ENCODE data around the gene NAA20. TPM values are rescaled to one million over a fixed set of nuclear protein-coding genes. Genes with fewer than 3 reads are reported as not detected.

Gene NAA20
- total RNA-seq, 6 donors from 2014 or later = 17.8 to 56.5 (median 49.4) TPM

GRCh38 chr20:20076297-20077065 lies 59.3 kb downstream of the NAA20 start:
- DNase-seq = no peak
- no peak for TF ChIP-seq POLR2AphosphoS5 (IDR thresholded peaks at IDR 0.05)
- TF ChIP-seq CTCF (IDR thresholded peaks at IDR 0.05) = no peak
- no peak for TF ChIP-seq POLR2A (IDR thresholded peaks at IDR 0.05)
- no peak for TF ChIP-seq EP300 (IDR thresholded peaks at IDR 0.05)
- Histone ChIP-seq H3K4me1 (no peaks in the 10 kb centered on the region), H3K27me3 (no peaks in the 10 kb centered on the region), H3K9me3 (no peaks in the 10 kb centered on the region), H3K4me3 (no peak overlapping the region), H3K27ac (no peak overlapping the region), H3K36me3 (no peaks in the 10 kb centered on the region)
- peak in 1 of 2 donors; percentile 11 for ATAC-seq (ENCODE audit: low FRiP score in 2 of 2)
- WGBS, 2 donors = 83 to 87% methylated on average over 6 to 8 of the region's 9 CpGs

- Histone ChIP-seq H3K9me3 (no peaks in the 10 kb centered on the region), H3K27me3 (no peaks in the 10 kb centered on the region), H3K4me1 (no peaks in the 10 kb centered on the region), H3K36me3 (no peaks in the 10 kb centered on the region), H3K4me3 (no peak overlapping the region), H3K27ac (no peak overlapping the region)
- no peak for ATAC-seq (ENCODE audit: low FRiP score in 2 of 2)
- DNase-seq = no peak
- no peak for TF ChIP-seq EP300 (IDR thresholded peaks at IDR 0.05)
- TF ChIP-seq CTCF (IDR thresholded peaks at IDR 0.05) = no peak
- WGBS, 2 donors = 93 to 95% methylated on average over 4 of the region's 4 CpGs
Measured at GRCh38 chr20:20078041-20078440, 60.9 kb downstream of the NAA20 start.

- DNase-seq = peak in 1 of 2 donors; percentile 24
- Histone ChIP-seq H3K9me3 (no peaks in the 10 kb centered on the region), H3K4me3 (no peak overlapping the region), H3K36me3 (no peaks in the 10 kb centered on the region), H3K4me1 (peaks cover 0 to 7% (median 2%) of the 10 kb centered on the region in 4 donors), H3K27ac (no peak overlapping the region), H3K27me3 (no peaks in the 10 kb centered on the region)
- WGBS, 2 donors = 40 to 43% methylated on average over 5 of the region's 5 CpGs
- no peak for ATAC-seq (ENCODE audit: low FRiP score in 2 of 2)
- TF ChIP-seq POLR2A (IDR thresholded peaks at IDR 0.05) (no peak), POLR2AphosphoS5 (IDR thresholded peaks at IDR 0.05) (no peak)
Measured at GRCh38 chr20:20079102-20079784, 62.1 kb downstream of the NAA20 start.

Other genes with a start within 250 kb of the NAA20 start
- gene CRNKL1, start 35.1 kb downstream of the NAA20 start, total RNA-seq = 10 to 100 TPM; 13.5 to 44.0 (median 18.4) TPM
- 10 to 100 TPM in 2 of 6 donors, 1 to 10 TPM in 3, under 1 TPM in 1; 0.37 to 14.3 (median 6.1) TPM for gene CFAP61, start 35.2 kb downstream of the NAA20 start, total RNA-seq

Measured in upper lobe of left lung (tissue), 6 donors.